Measurements from ENCODE around the gene FBXO24. TPM values are rescaled to one million over a fixed set of nuclear protein-coding genes. Genes with fewer than 3 reads are reported as not detected.

Gene FBXO24
- total and polyA plus RNA-seq, 9 of the 15 experiments (the other 6 are each of a cell fraction or from before 2014, with no cell fraction given): 0.17 to 0.95 (median 0.50) TPM

GRCh38 chr7:100611983-100612729, 26.0 kb downstream of the FBXO24 start, which contains the start of gene MOSPD3 (continued):
- TF ChIP-seq JUND (IDR thresholded peaks at IDR 0.05; ENCODE audit: borderline replicate concordance, low read depth, low read length) (peak; percentile 62), JUND (tag; IDR thresholded peaks at IDR 0.05; ENCODE audit: borderline replicate concordance, low read depth, low read length) (peak; percentile 47; the same call in 1 of the 3 replicates), SMAD1 (IDR thresholded peaks at IDR 0.05; ENCODE audit: low read depth, low read length, partially characterized antibody) (no peak), PHB (CRISPR knock-in tag; IDR thresholded peaks at IDR 0.05) (no peak), ZNF695 (CRISPR knock-in tag; IDR thresholded peaks at IDR 0.05) (0 out of 2 replicates have a peak, but pooled peaks have one; percentile 37), RAD21 (CRISPR knock-in tag; conservative IDR thresholded peaks at IDR 0.05 in 1 of 2, IDR thresholded peaks at IDR 0.05 in 1 of 2) (no peak; a peak in 1 of 4 replicates), SOX6 (IDR thresholded peaks at IDR 0.05) (no peak; the same call in 1 of the 2 replicates), TCF7L2 (IDR thresholded peaks at IDR 0.05; ENCODE audit: low read depth, low read length) (peak; percentile 73), ZNF384 (IDR thresholded peaks at IDR 0.05; ENCODE audit: low read depth, low read length) (no peak), CCNT2 (IDR thresholded peaks at IDR 0.05; ENCODE audit: borderline replicate concordance, extremely low read depth, insufficient read length, low read depth, low read length) (peak; percentile 91), NRF1 (conservative IDR thresholded peaks at IDR 0.05 in 1 of 2, IDR thresholded peaks at IDR 0.05 in 1 of 2) (peak; percentile 70 to 71), ZC3H8 (IDR thresholded peaks at IDR 0.05) (no peak), JUN (IDR thresholded peaks at IDR 0.05; ENCODE audit: borderline replicate concordance, low read depth, low read length) (peak; percentile 62; the same call in 1 of the 2 replicates), JUN (CRISPR knock-in tag; IDR thresholded peaks at IDR 0.05; ENCODE audit: borderline replicate concordance) (no peak), MLLT1 (IDR thresholded peaks at IDR 0.05) (peak in 1 of 2 experiments; percentile 91; a peak in 2 of 4 replicates), MAZ (CRISPR knock-in tag; conservative IDR thresholded peaks at IDR 0.05 in 1 of 2, IDR thresholded peaks at IDR 0.05 in 1 of 2) (peak; percentile 48 to 72; a peak in 3 of 4 replicates), MBD2 (IDR thresholded peaks at IDR 0.05; ENCODE audit: borderline replicate concordance, low read depth) (peak; percentile 91), PBX2 (CRISPR knock-in tag; IDR thresholded peaks at IDR 0.05; ENCODE audit: low read depth) (0 out of 2 replicates have a peak, but pooled peaks have one; percentile 11), PBX2 (tag; conservative IDR thresholded peaks at IDR 0.05; ENCODE audit: low read depth) (peak; percentile 83)
- TF ChIP-seq, protein P1, sequence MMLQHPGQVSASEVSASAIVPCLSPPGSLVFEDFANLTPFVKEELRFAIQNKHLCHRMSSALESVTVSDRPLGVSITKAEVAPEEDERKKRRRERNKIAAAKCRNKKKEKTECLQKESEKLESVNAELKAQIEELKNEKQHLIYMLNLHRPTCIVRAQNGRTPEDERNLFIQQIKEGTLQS (IDR thresholded peaks at IDR 0.05): peak; percentile 99
- TF ChIP-seq, protein P1 (CRISPR knock-in tag; conservative IDR thresholded peaks at IDR 0.05): peak; percentile 79; the same call in 1 of the 2 replicates
